Peyer's patch (tissue), 4 donors: ENCODE results near the gene HEPN1. TPM values are rescaled to one million over a fixed set of nuclear protein-coding genes. Genes with fewer than 3 reads are reported as not detected.

ENCODE experiments used
- DNase-seq, 3 donors: peaks; one replicate each; pipeline ENCODE4 v3.0.0-alpha.2; 2017 to 2019
- H3K27ac ChIP-seq, 4 donors: fragments of 200-600 bp; sonication (generic); one replicate each; pipeline ENCODE4 v1.5.1; 2016 to 2019
- H3K27me3 ChIP-seq, 2 donors: fragments of 200-600 bp; sonication (generic); one replicate each; pipeline ENCODE4 v1.5.1; 2019
- H3K36me3 ChIP-seq, 3 donors: fragments of 200-600 bp; sonication (generic); one replicate each; pipeline ENCODE4 v1.5.1; 2016 to 2019
- H3K4me1 ChIP-seq, 4 donors: fragments of 200-600 bp; sonication (generic); one replicate each; pipeline ENCODE4 v1.5.1; 2016 to 2019
- H3K4me3 ChIP-seq, 4 donors: fragments of 200-600 bp; sonication (generic); 1 replicate in 3 of 4; 2 replicates in 1 of 4; pipeline ENCODE4 v1.5.1; 2016 to 2019; ENCODE audit warnings: mild to moderate bottlenecking in 1 of 4
- H3K9me3 ChIP-seq, 4 donors: fragments of 200-600 bp; sonication (generic); one replicate each; pipeline ENCODE4 v1.5.1; 2016 to 2019; ENCODE audit warnings: mild to moderate bottlenecking in 1 of 4
- POLR2A ChIP-seq, 2 donors: fragments of 450-650 bp; IDR thresholded peaks; one replicate each; pipeline ENCODE4 v1.5.1; 2017; ENCODE audit warnings: antibody characterized with exemption in 2 of 2, mild to moderate bottlenecking in 2 of 2, moderate library complexity in 2 of 2
- total RNA-seq, 4 donors: library from RNA; depleted of rRNA; stranded (reverse); fragments of >200 nt; gene quantifications; one replicate each; pipeline ENCODE4 v1.1.0, GENCODE V29; 2016
- TF ChIP-seq, protein P1 (sequence below), 6 experiments: fragments of 450-650 bp in 4 of 6; fragments of 200-600 bp in 2 of 6; sonication (generic) in 1 of 6; IDR thresholded peaks; one replicate each; pipeline ENCODE4 v1.5.1; 2017 to 2019; ENCODE audit warnings: antibody characterized with exemption in 6 of 6, mild to moderate bottlenecking in 3 of 6, moderate library complexity in 1 of 6

HEPN1 gene
- total RNA-seq, 4 donors from 2014 or later: not detected

DNA sequence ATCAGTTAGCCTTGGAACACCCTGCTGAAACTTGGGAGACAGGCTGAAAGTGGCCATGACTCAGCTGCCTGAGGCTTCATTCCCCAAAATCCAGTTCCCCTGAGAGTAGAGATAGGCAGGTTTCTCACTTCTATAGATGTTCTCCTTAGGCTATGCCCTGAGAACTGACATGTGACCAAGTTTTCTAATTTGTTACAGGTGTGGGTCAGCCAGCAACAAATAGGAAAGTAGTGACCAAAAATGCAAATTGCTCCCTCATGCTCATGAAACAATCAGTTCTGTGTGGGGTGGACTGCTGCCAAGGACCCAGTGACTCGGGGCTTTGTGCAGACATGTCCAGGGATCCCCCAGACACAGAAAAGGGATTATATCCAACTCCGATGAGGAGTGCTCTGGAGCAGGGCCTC, 27.7 kb downstream of the HEPN1 start:
- Histone ChIP-seq H3K4me1 (no peaks in the 10 kb centered on the region), H3K4me3 (no peak overlapping the region), H3K27me3 (no peaks in the 10 kb centered on the region), H3K27ac (no peak overlapping the region), H3K36me3 (no peaks in the 10 kb centered on the region), H3K9me3 (no peaks in the 10 kb centered on the region)
- TF ChIP-seq, protein P1, sequence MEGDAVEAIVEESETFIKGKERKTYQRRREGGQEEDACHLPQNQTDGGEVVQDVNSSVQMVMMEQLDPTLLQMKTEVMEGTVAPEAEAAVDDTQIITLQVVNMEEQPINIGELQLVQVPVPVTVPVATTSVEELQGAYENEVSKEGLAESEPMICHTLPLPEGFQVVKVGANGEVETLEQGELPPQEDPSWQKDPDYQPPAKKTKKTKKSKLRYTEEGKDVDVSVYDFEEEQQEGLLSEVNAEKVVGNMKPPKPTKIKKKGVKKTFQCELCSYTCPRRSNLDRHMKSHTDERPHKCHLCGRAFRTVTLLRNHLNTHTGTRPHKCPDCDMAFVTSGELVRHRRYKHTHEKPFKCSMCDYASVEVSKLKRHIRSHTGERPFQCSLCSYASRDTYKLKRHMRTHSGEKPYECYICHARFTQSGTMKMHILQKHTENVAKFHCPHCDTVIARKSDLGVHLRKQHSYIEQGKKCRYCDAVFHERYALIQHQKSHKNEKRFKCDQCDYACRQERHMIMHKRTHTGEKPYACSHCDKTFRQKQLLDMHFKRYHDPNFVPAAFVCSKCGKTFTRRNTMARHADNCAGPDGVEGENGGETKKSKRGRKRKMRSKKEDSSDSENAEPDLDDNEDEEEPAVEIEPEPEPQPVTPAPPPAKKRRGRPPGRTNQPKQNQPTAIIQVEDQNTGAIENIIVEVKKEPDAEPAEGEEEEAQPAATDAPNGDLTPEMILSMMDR (IDR thresholded peaks at IDR 0.05): no peak
- TF ChIP-seq POLR2A (IDR thresholded peaks at IDR 0.05): no peak
- no peak for DNase-seq

DNA sequence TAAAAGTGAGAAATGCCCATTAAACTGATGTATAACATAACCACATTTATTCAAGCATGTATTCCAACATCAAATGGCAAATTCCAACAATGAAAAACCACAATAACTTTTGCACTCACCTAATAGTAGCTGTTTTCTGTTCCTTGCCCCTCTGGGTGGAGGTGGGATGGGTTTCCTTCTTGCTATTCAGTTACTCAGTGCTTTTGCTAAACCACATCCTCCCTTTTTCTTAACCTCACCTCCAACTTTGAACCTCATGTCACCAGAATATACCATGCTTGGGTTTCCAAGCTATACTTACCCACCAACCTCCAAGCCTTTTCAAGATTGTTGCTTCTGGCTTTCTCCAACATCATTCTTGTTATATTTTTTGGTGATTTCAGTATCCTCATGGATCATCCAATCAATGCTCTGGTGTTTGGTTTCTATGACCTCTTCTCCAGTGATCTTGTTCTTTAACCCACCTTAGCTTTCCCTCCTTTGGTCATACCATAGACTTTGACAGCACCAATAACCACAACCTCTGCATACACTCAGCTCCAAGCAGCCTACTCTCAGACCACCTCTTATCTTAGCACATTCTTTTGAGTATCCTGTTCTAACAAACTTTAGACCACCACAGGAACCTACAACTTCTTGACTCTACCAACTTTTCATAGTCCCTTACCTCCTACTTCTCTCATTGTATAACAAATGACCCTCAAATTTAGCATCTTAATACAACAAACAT, 31.7 kb downstream of the HEPN1 start:
- no peaks in the 10 kb centered on the region for H3K9me3 ChIP-seq

DNA sequence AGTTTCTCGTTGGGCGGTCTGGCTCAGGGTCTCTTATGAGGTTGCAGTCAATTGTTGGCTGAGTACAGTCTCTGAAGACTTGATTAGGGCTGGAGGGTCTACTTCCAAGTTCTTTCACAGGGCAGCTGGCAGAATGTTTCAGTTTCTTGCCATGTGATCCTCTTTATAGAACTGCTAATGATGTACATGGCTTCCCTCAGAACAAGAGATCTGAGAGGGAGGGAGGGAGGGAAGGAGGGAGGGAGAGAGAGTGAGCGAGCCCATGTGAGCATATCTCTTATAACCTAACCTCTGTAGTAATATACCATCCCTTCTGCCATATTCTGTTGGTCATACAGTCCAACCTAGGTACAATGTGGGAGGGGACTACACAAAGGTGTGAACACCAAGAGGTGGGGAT, 32.3 kb downstream of the HEPN1 start:
- TF ChIP-seq POLR2A (IDR thresholded peaks at IDR 0.05): no peak
- TF ChIP-seq, protein P1 (IDR thresholded peaks at IDR 0.05): no peak
- H3K4me3 ChIP-seq: no peak overlapping the region
- no peak overlapping the region for H3K27ac ChIP-seq
- no peaks in the 10 kb centered on the region for H3K36me3 ChIP-seq
- no peaks in the 10 kb centered on the region for H3K27me3 ChIP-seq
- peaks cover 0 to 7% (median 0%) of the 10 kb centered on the region in 4 donors for H3K4me1 ChIP-seq
- no peak for DNase-seq
- H3K9me3 ChIP-seq: no peaks in the 10 kb centered on the region

More for the DNA sequence above, 31.7 kb downstream of the HEPN1 start:
- TF ChIP-seq POLR2A (IDR thresholded peaks at IDR 0.05): no peak
- TF ChIP-seq, protein P1 (IDR thresholded peaks at IDR 0.05): no peak
- Histone ChIP-seq H3K27ac (no peak overlapping the region), H3K27me3 (no peaks in the 10 kb centered on the region), H3K4me1 (peaks cover 0 to 7% (median 0%) of the 10 kb centered on the region in 4 donors), H3K36me3 (no peaks in the 10 kb centered on the region), H3K4me3 (no peak overlapping the region)
- DNase-seq: no peak

DNA sequence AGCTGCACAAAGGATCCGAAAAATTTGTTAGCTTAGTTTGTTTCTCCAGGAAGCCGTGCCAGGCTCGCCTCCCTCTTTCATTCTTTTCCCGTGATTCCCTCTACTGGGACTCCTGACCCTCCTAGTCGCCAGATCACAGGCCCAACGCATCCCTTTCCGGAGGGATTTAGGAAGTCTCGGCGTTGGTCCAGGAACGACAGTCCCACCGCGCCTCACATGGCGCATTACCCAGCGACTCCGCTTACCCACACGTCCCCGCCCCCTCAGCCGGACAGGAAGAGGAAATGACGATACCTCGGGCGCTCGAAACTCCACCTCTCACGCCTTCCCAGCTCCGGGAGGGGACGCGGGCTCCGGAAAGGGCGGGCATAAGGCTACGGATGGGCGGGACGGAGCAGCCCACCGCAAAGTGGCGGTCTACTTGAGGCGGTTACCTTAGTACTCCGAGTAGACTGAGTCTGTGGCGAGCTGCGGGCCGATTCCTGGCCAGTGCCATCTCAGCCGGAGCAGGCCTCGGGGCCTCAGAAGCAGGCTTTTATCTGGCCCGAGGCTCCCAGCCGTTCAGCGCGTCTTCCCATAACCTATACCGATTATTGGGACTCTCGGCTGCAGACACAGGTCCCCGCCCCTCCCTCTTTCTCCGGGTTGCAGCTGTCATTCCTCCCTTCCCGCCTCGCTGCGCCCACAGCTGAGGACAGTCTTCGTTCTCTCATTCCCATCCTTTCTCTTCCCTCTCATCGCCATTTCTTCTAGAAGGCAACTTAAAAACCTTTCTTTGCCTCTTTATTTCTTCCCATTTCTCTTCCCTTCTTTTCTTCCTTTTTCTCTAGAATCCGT, 34.9 kb downstream of the HEPN1 start, which contains the start of gene CCDC15:
Gene CCDC15, plus strand, starts transcription at position 450 of the 837 bp plus-strand sequence. CDS start 531 bp downstream, outside the sequence.
- TF ChIP-seq POLR2A (IDR thresholded peaks at IDR 0.05): peak; percentile 56 to 66
- TF ChIP-seq, protein P1 (IDR thresholded peaks at IDR 0.05): no peak
- peak; percentile 96 to 98 (median 98) for DNase-seq
- H3K36me3 ChIP-seq: no peaks in the 10 kb centered on the region

DNA sequence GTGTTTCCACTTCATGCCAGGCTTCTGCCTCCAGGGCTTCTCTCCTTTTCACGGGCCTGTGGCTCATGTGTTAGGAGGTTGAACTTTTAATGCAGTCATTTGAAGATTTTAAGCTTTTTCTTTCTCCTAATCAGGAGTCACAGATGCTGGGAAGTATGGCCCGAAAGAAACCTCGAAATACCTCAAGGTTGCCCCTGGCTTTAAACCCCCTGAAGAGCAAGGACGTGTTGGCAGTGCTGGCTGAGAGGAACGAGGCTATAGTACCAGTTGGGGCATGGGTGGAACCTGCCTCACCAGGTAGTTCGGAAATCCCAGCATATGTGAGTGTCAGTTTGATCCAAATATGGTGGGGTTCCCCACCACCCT, 35.5 kb downstream of the HEPN1 start:
- H3K4me3 ChIP-seq: peak overlapping the region; percentile 52 to 76 (median 68)
- peak overlapping the region in 2 of 4 donors; percentile 65 to 70 for H3K27ac ChIP-seq
- H3K4me1 ChIP-seq: peaks cover 0 to 7% (median 0%) of the 10 kb centered on the region in 4 donors
- H3K27me3 ChIP-seq: no peaks in the 10 kb centered on the region
- TF ChIP-seq POLR2A (IDR thresholded peaks at IDR 0.05): no peak
- TF ChIP-seq, protein P1 (IDR thresholded peaks at IDR 0.05): no peak
- no peaks in the 10 kb centered on the region for H3K36me3 ChIP-seq
- no peaks in the 10 kb centered on the region for H3K9me3 ChIP-seq
- DNase-seq: no peak

More for the DNA sequence above, 34.9 kb downstream of the HEPN1 start, which contains the start of gene CCDC15:
- H3K9me3 ChIP-seq: no peaks in the 10 kb centered on the region
- peaks cover 0 to 7% (median 0%) of the 10 kb centered on the region in 4 donors for H3K4me1 ChIP-seq
- H3K4me3 ChIP-seq: peak within 1 kb of the TSS; percentile 52 to 76 (median 68)
- H3K27me3 ChIP-seq: no peaks in the 10 kb centered on the region
- peak within 1 kb of the TSS; percentile 65 to 77 (median 70) for H3K27ac ChIP-seq
